Astrocyte of the spinal cord (primary cell): ENCODE data around the gene DOCK9.

Experiments
- DNase-seq: peaks from one replicate; pipeline ENCODE4 v3.0.0; 2011; ENCODE audit warnings: low read depth, low spot score
- H3K4me3 ChIP-seq: 2 replicates; pipeline ENCODE4 v1.5.1; 2011; ENCODE audit warnings: low read depth, mild to moderate bottlenecking, low read length, moderate library complexity
- in situ Hi-C: cut with HindIII; loops from 2 replicates; pipeline ENCODE4 v1.10.0; 2017; ENCODE audit warnings: low sequenced_read_pairs
- TF ChIP-seq, protein P1 (sequence below): IDR thresholded peaks from 2 replicates; pipeline ENCODE4 v1.5.1; 2012; ENCODE audit warnings: low read depth, mild to moderate bottlenecking, low read length, inconsistent platforms

The DOCK9 gene

DNA sequence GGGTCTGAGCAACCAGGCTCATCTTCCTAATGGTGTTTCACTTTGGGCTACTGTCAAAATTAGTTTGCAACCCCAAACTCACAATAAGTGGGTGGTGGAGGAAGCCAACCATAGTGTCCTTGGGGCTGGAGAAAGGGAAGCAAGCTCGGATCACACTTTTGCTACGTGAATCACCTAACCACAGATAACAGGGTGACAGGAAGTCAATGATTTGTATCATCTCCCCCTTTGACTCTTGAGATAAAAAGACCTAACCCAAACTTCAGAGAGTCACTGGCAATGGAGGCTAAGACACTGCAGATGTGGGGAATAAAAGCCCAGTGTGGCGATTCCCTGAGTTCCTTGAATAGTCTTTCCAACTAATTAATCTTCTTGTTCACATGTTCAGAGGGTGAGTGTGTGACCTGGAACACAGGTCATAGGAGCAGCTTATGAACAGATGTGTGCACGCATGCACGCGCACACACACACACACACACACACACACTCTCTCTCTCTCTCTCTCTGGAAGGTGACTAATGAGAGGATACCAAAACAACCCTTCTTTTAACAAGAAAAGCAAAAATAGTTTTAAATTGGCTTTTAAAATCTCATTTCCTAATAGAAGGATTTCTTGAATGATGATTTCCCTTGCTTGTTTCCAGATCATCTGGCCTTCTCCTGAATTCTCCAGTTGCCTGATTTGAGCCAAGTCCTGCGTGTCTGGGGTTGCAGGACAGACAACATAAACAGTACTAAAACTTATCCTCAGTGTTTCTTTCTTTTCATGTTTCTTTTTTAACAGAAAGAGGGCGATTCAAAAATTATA lies 21.2 kb upstream of the DOCK9 start:
- TF ChIP-seq, protein P1, sequence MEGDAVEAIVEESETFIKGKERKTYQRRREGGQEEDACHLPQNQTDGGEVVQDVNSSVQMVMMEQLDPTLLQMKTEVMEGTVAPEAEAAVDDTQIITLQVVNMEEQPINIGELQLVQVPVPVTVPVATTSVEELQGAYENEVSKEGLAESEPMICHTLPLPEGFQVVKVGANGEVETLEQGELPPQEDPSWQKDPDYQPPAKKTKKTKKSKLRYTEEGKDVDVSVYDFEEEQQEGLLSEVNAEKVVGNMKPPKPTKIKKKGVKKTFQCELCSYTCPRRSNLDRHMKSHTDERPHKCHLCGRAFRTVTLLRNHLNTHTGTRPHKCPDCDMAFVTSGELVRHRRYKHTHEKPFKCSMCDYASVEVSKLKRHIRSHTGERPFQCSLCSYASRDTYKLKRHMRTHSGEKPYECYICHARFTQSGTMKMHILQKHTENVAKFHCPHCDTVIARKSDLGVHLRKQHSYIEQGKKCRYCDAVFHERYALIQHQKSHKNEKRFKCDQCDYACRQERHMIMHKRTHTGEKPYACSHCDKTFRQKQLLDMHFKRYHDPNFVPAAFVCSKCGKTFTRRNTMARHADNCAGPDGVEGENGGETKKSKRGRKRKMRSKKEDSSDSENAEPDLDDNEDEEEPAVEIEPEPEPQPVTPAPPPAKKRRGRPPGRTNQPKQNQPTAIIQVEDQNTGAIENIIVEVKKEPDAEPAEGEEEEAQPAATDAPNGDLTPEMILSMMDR = no peak
- in situ Hi-C loops = no loop called here
- DNase-seq = no peak
- no peak overlapping the region for H3K4me3 ChIP-seq

GRCh38 chr13:98997738-98998641 lies 20.1 kb upstream of the DOCK9 start:
- H3K4me3 ChIP-seq = no peak overlapping the region
- peak; percentile 38 for DNase-seq
- TF ChIP-seq, protein P1 = no peak
- in situ Hi-C loops = no loop called here

DNA sequence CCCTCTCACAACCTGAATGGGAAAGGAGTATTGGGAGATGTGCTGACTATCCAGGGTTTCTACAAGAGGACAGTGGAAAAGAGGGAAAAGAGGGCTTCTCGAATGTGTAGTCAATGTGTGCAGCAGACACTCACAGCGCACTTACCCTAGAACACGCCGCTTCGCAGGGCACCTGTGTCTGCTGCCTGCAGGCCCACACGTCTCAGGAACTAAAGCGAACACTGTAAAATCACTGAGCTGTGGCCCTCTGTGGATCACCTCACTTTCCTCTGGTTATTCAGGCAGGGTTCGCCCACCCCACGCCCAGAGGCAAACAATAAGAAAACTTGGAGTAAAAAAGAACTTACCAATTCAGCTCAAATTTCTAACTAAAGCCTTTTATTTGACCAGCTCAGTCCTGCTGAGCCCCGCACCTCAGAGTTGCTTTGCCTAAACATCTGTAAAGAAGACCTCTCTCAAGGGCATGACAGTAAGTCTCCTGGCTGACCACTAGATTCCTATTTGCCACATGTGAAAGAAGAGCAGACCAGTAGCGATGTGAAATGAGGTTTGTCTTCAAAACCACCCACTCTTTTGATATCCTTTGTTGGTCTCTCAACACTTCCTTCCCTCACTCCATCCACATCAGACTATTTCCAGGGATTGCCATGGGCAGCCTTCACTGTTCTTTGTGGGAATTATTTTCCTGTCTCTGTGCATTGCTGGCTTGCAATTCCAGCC lies 19.3 kb upstream of the DOCK9 start:
- in situ Hi-C loops = no loop called here
- TF ChIP-seq, protein P1 = no peak
- H3K4me3 ChIP-seq = no peak overlapping the region
- no peak for DNase-seq

DNA sequence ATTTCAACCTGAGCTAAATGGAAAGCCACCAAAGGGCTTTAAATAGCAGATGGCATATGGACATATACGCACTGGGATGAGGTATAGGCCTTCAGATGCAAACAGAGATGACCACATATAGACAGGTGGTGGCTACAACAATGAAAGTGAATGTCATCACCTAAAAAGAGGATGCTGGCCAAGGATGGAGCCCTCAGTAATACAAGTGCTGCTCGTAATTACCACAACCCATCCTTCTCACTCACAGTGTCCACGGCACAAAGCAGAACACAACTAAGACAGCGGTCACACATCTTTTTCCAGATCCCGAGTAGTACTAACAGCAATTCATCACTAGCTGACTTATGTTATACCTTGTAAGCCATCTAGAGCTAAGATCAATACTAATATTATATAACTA lies 18.2 kb upstream of the DOCK9 start:
- no peak overlapping the region for H3K4me3 ChIP-seq
- TF ChIP-seq, protein P1 = no peak
- DNase-seq = no peak
- in situ Hi-C loops = no loop called here

- DNase-seq = no peak
Observed at GRCh38 chr13:98994896-98995295, 17.0 kb upstream of the DOCK9 start.

More at GRCh38 chr13:98994896-98995295, 17.0 kb upstream of the DOCK9 start:
- TF ChIP-seq, protein P1 = no peak
- in situ Hi-C loops = no loop called here
- H3K4me3 ChIP-seq = no peak overlapping the region
